HEK293T (cell line): ENCODE data around the gene DCBLD2.

Source experiments
- CTCF ChIA-PET: fragments of 350-600 bp; formaldehyde crosslinking; extraction: SDS; loops from one replicate; lab custom pipeline; 2021; ENCODE audit warnings: antibody characterized with exemption, inconsistent platforms; lab: Yijun Ruan, JAX
- POLR2A ChIA-PET: fragments of 350-600 bp; formaldehyde crosslinking; extraction: SDS; loops from one replicate; lab custom pipeline; 2020; ENCODE audit warnings: antibody characterized with exemption, inconsistent platforms; lab: Yijun Ruan, JAX
- DNase-seq: peaks from one replicate; pipeline ENCODE4 v3.0.0; 2012; ENCODE audit warnings: mixed read lengths; ENCODE audit errors: extremely low spot score
- ARNT ChIP-seq: fragments of 450-650 bp; IDR thresholded peaks from 2 replicates; pipeline ENCODE4 v1.6.1; 2017; ENCODE audit warnings: mild to moderate bottlenecking
- BHLHE40 ChIP-seq: fragments of 450-650 bp; IDR thresholded peaks from 2 replicates; pipeline ENCODE4 v1.6.1; 2016; ENCODE audit warnings: mild to moderate bottlenecking, moderate library complexity, borderline replicate concordance
- CTBP1 ChIP-seq: fragments of 450-650 bp; IDR thresholded peaks from 2 replicates; pipeline ENCODE4 v1.6.1; 2016; ENCODE audit warnings: borderline replicate concordance
- ELF4 ChIP-seq: fragments of 450-650 bp; IDR thresholded peaks from 2 replicates; pipeline ENCODE4 v1.6.1; 2017; ENCODE audit warnings: antibody characterized with exemption
- FOXA1 ChIP-seq: fragments of 450-650 bp; IDR thresholded peaks from 2 replicates; pipeline ENCODE4 v1.6.1; 2016; ENCODE audit warnings: mild to moderate bottlenecking
- FOXK2 ChIP-seq: fragments of 450-650 bp; IDR thresholded peaks from 2 replicates; pipeline ENCODE4 v1.6.1; 2016; ENCODE audit warnings: mild to moderate bottlenecking
- FOXM1 ChIP-seq: fragments of 450-650 bp; IDR thresholded peaks from 2 replicates; pipeline ENCODE4 v1.6.1; 2017; ENCODE audit warnings: mild to moderate bottlenecking, borderline replicate concordance
- HDGF ChIP-seq: fragments of 450-650 bp; IDR thresholded peaks from 2 replicates; pipeline ENCODE4 v1.6.1; 2017; ENCODE audit warnings: antibody characterized with exemption, borderline replicate concordance
- L3MBTL2 ChIP-seq: fragments of 450-650 bp; conservative IDR thresholded peaks from 2 replicates; pipeline ENCODE4 v1.6.1; 2016; ENCODE audit warnings: mild to moderate bottlenecking
- LEF1 ChIP-seq: fragments of 450-650 bp; IDR thresholded peaks from 2 replicates; pipeline ENCODE4 v1.6.1; 2017; ENCODE audit warnings: mild to moderate bottlenecking, borderline replicate concordance
- NFRKB ChIP-seq: fragments of 450-650 bp; IDR thresholded peaks from 2 replicates; pipeline ENCODE4 v1.6.1; 2016; ENCODE audit warnings: mild to moderate bottlenecking, moderate library complexity
- PKNOX1 ChIP-seq: fragments of 450-650 bp; IDR thresholded peaks from 2 replicates; pipeline ENCODE4 v1.6.1; 2016
- SP1 ChIP-seq: fragments of 450-650 bp; IDR thresholded peaks from 2 replicates; pipeline ENCODE4 v1.6.1; 2017
- SUZ12 ChIP-seq: fragments of 450-650 bp; IDR thresholded peaks from 2 replicates; pipeline ENCODE4 v1.6.1; 2016; ENCODE audit warnings: mild to moderate bottlenecking
- TARDBP ChIP-seq: fragments of 450-650 bp; IDR thresholded peaks from 2 replicates; pipeline ENCODE4 v1.6.1; 2016
- ZNF384 ChIP-seq: fragments of 450-650 bp; IDR thresholded peaks from 2 replicates; pipeline ENCODE4 v1.6.1; 2016

The DCBLD2 gene

GRCh38 chr3:98779541-98780335, 121.8 kb downstream of the DCBLD2 start:
- DNase-seq = no peak
- ChIA-PET CTCF (no interaction called here), POLR2A (interaction anchor here (1.3 kb wide), 1 partner anchor 15 kb away, joined by 4 read pairs; no protein-coding TSS in a partner anchor)
- no peak for TF ChIP-seq NFRKB
- no peak for TF ChIP-seq BHLHE40
- TF ChIP-seq ARNT = no peak
- no peak for TF ChIP-seq LEF1
- no peak for TF ChIP-seq SP1
- no peak for TF ChIP-seq TARDBP
- TF ChIP-seq CTBP1 = no peak

- no peak for TF ChIP-seq CTBP1
- TF ChIP-seq SUZ12 = no peak
- no peak for TF ChIP-seq FOXA1
- no peak for TF ChIP-seq ZNF384
- no peak for TF ChIP-seq FOXM1
- no peak for TF ChIP-seq ARNT
- no peak for TF ChIP-seq NFRKB
- no peak for TF ChIP-seq TARDBP
- TF ChIP-seq BHLHE40 = no peak
- no peak for TF ChIP-seq LEF1
- no peak for TF ChIP-seq L3MBTL2
- CTCF ChIA-PET = no interaction called here
- DNase-seq = no peak
- POLR2A ChIA-PET = interaction anchor here (1.3 kb wide), 1 partner anchor 15 kb away, joined by 4 read pairs; no protein-coding TSS in a partner anchor
Observed at GRCh38 chr3:98778852-98779413, 122.6 kb downstream of the DCBLD2 start.

- CTCF ChIA-PET = no interaction called here
- TF ChIP-seq TARDBP (no peak), ELF4 (no peak), SP1 (no peak), L3MBTL2 (no peak), FOXA1 (no peak), ARNT (no peak), BHLHE40 (no peak), FOXK2 (no peak), ZNF384 (no peak), PKNOX1 (no peak)
- POLR2A ChIA-PET = no interaction called here
- no peak for DNase-seq
Observed at GRCh38 chr3:98778383-98778782, 123.1 kb downstream of the DCBLD2 start.

GRCh38 chr3:98777801-98778220, 123.7 kb downstream of the DCBLD2 start:
- no peak for TF ChIP-seq FOXK2
- TF ChIP-seq HDGF = no peak
- no peak for TF ChIP-seq L3MBTL2
- TF ChIP-seq LEF1 = no peak
- no peak for TF ChIP-seq TARDBP
- TF ChIP-seq PKNOX1 = no peak
- CTCF ChIA-PET = no interaction called here
- no peak for DNase-seq
- POLR2A ChIA-PET = no interaction called here

- no peak for DNase-seq
- CTCF ChIA-PET = no interaction called here
- TF ChIP-seq HDGF (no peak), BHLHE40 (no peak), PKNOX1 (no peak), TARDBP (no peak), CTBP1 (no peak), FOXM1 (no peak), FOXA1 (no peak), ELF4 (no peak), FOXK2 (no peak), SP1 (no peak), L3MBTL2 (no peak), ZNF384 (no peak), ARNT (no peak), SUZ12 (no peak), NFRKB (no peak), LEF1 (no peak)
- POLR2A ChIA-PET = no interaction called here
Observed at GRCh38 chr3:98777286-98777685, 124.2 kb downstream of the DCBLD2 start.

GRCh38 chr3:98776140-98776493, 125.4 kb downstream of the DCBLD2 start:
- ChIA-PET POLR2A (no interaction called here), CTCF (no interaction called here)
- DNase-seq = no peak
- TF ChIP-seq FOXA1 (no peak), BHLHE40 (no peak), ELF4 (no peak), L3MBTL2 (no peak), SP1 (no peak), ZNF384 (no peak), NFRKB (no peak), ARNT (no peak), FOXM1 (no peak), TARDBP (no peak), LEF1 (no peak), HDGF (no peak), PKNOX1 (no peak), SUZ12 (no peak), CTBP1 (no peak), FOXK2 (no peak)
